Measurements from ENCODE around the gene JUNB.
A peak's percentile ranks its signal among the peaks of the same experiment; 100 is the strongest.

The JUNB gene

DNA sequence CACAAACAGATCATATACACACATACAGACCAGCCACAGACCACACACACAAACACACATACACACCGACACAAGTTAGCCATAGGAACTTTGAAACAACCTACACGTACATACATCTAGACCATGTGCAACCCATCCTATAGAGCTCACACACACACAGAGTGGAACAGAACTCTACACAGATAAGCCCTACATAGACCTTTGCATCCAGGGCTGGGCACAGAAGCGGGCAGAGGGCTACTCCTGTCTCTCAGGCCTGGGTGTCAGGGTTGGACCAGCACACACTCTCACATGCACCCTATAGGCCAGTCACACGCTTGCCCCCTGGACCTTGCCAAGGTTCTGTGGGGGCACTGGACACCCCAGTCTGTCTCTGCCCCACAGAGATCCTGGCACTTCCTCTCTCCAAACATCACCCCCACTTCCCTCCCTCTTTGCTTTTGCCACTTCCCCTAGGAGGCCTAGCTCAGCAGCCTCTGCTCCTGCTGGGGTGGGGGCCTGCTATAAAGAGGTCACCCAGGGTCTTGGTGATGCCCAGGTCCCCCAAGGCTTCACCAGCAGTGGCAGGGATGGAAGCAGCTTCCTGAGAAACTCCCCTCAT, 5.8 kb upstream of the JUNB start:
- H3K9ac ChIP-seq (ENCODE audit: low read depth, low read length): no peak overlapping the region
- H3K4me1 ChIP-seq (ENCODE audit: control insufficient read depth, insufficient read depth, low read length): peaks cover 14% of the 10 kb centered on the region
- H3K36me3 ChIP-seq (ENCODE audit: control insufficient read depth, insufficient read depth, low read length): no peaks in the 10 kb centered on the region
- H3K4me3 ChIP-seq (ENCODE audit: low read depth, low read length): no peak overlapping the region
- H3K9me3 ChIP-seq (ENCODE audit: control insufficient read depth, insufficient read depth, low read length): no peaks in the 10 kb centered on the region
- H3K27me3 ChIP-seq (ENCODE audit: control insufficient read depth, insufficient read depth, low read length): no peaks in the 10 kb centered on the region

DNA sequence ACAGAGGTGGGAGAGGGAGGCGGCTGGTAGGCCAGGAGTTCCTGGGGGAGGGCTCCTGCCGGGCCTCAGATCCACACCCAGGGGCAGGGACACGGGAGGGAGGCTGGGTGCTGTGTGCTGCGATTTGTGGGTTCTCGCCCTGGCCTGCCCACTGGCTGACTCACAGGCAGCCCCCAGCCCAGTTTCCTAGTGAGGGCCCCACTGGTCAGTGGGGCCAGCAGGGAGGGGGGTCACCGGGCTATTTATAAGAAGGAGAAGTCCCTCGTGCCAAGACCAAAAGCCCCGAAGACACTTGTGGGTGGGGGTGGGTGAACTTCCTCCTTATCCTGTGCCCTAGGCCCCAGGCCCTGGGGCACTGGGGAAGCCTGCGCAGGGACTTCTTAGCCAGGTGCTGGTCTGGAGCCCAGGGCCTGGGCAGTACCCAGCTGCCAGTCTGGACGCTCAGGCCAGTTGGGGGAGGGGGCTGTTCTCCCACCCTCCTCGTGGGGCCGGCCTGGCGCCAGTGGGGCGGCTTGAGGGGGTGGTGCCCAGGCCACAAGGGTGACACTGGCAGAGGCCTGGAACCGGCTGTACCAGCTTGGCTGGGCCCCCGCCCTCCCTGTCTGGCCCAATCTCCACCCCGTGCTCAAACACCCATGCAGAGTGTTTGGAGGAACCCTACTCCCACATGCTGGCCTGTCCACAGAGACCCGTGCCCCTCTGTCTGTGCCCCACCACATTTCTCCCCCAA, 5.0 kb upstream of the JUNB start:
- no peak overlapping the region for H3K4me3 ChIP-seq (ENCODE audit: low read depth, low read length)
- H3K27me3 ChIP-seq (ENCODE audit: control insufficient read depth, insufficient read depth, low read length): peaks cover 3% of the 10 kb centered on the region
- no peak overlapping the region for H3K9ac ChIP-seq (ENCODE audit: low read depth, low read length)
- no peaks in the 10 kb centered on the region for H3K9me3 ChIP-seq (ENCODE audit: control insufficient read depth, insufficient read depth, low read length)
- no peaks in the 10 kb centered on the region for H3K36me3 ChIP-seq (ENCODE audit: control insufficient read depth, insufficient read depth, low read length)
- peaks cover 17% of the 10 kb centered on the region for H3K4me1 ChIP-seq (ENCODE audit: control insufficient read depth, insufficient read depth, low read length)

DNA sequence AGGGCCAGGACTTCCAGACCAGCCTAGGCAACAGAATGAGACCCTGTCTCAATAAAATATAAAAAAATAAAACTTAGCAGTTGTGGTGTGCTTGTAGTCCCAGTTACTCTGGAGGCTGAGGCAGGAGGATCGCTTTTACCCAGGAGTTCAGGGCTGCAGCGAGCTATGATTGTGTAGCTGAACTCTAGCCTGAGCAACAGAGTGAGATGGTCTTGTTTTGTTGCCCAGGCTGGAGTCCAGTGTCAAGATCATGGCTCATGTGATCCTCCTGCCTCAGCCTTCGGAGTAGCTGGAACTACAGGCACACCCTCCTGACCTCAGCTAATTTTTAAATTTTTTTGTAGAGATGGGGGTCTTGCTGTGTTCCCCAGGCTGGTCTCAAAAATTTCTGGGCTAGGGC, 4.3 kb upstream of the JUNB start:
- H3K4me1 ChIP-seq (ENCODE audit: control insufficient read depth, insufficient read depth, low read length): peaks cover 17% of the 10 kb centered on the region
- H3K9me3 ChIP-seq (ENCODE audit: control insufficient read depth, insufficient read depth, low read length): no peaks in the 10 kb centered on the region
- no peak overlapping the region for H3K4me3 ChIP-seq (ENCODE audit: low read depth, low read length)
- no peak overlapping the region for H3K9ac ChIP-seq (ENCODE audit: low read depth, low read length)
- no peaks in the 10 kb centered on the region for H3K36me3 ChIP-seq (ENCODE audit: control insufficient read depth, insufficient read depth, low read length)
- H3K27me3 ChIP-seq (ENCODE audit: control insufficient read depth, insufficient read depth, low read length): peaks cover 3% of the 10 kb centered on the region

DNA sequence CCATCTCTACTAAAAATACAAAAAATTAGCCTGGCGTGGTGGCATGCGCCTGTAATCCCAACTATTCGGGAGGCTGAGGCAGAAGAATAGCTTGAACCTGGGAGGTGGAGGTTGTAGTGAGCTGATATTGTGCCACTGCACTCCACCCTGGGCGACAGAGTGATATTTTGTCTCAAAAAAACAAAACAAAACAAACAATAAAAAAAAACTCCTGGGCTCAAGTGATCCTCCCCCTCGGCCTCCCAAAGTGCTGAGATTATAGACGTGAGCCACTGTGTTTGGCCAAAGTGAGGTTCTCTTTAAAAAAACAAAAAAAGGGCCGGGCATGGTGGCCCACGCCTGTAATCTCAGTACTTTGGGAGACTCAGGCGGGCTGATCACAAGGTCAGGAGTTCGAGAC, 3.8 kb upstream of the JUNB start:
- H3K27me3 ChIP-seq (ENCODE audit: control insufficient read depth, insufficient read depth, low read length): peaks cover 3% of the 10 kb centered on the region
- no peaks in the 10 kb centered on the region for H3K9me3 ChIP-seq (ENCODE audit: control insufficient read depth, insufficient read depth, low read length)
- H3K4me3 ChIP-seq (ENCODE audit: low read depth, low read length): no peak overlapping the region
- H3K4me1 ChIP-seq (ENCODE audit: control insufficient read depth, insufficient read depth, low read length): peaks cover 17% of the 10 kb centered on the region
- no peaks in the 10 kb centered on the region for H3K36me3 ChIP-seq (ENCODE audit: control insufficient read depth, insufficient read depth, low read length)
- no peak overlapping the region for H3K9ac ChIP-seq (ENCODE audit: low read depth, low read length)

DNA sequence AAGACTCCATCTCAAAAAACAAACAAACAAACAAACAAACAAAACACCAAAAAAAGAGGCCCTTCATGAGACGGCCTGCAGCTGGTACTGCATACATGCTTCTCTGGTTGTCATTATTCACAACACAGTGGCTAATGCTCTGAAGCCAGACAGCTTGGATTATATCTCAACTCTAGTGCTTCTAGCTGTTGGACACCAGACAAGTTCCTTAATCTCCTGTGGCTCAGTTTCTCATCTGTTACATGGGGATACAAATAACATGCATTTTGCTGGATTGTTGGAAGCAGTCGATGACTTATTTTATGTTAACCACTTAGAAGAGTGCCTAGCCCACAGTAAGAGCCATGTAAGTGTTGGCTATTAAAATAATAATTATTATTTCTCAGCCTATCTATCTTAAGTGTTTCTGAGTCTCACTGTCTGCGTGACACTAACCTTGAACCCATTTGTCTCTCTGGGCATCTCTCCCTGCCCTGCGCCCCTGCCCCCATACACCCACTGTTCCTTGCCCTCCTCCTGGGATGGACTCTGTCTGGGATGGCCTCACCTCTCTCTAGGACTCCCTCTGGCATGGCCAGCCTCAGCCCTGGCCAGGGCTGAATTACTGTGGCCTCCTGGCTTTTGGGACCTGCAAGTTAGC, 3.1 kb upstream of the JUNB start:
- no peak overlapping the region for H3K4me3 ChIP-seq (ENCODE audit: low read depth, low read length)
- no peaks in the 10 kb centered on the region for H3K9me3 ChIP-seq (ENCODE audit: control insufficient read depth, insufficient read depth, low read length)
- H3K27me3 ChIP-seq (ENCODE audit: control insufficient read depth, insufficient read depth, low read length): peaks cover 3% of the 10 kb centered on the region
- H3K36me3 ChIP-seq (ENCODE audit: control insufficient read depth, insufficient read depth, low read length): no peaks in the 10 kb centered on the region
- no peak overlapping the region for H3K9ac ChIP-seq (ENCODE audit: low read depth, low read length)
- peaks cover 17% of the 10 kb centered on the region for H3K4me1 ChIP-seq (ENCODE audit: control insufficient read depth, insufficient read depth, low read length)

DNA sequence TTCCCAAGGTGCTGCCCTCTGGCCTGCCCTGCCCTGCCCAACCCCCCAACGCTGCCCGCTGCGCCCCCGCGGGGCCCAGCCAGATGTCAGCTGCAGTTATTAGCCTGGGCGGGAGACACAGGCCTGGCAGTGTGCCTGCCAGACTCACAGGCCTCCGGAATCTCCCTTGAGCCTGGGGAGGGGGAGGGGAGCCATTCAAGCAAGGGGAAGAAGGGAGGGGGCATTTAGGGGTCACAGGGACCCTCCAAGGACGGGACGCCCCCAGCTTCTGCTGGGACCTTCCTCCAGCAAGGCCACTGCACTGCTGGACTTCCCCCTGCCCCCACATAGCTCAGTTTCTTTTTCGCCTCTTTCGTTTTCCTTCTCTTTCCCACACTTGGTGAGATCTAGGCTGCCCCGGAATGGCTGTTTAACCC, 2.6 kb upstream of the JUNB start:
- Histone ChIP-seq H3K9ac (ENCODE audit: low read depth, low read length) (no peak overlapping the region), H3K36me3 (ENCODE audit: control insufficient read depth, insufficient read depth, low read length) (no peaks in the 10 kb centered on the region), H3K4me3 (ENCODE audit: low read depth, low read length) (peak overlapping the region; percentile 53), H3K27me3 (ENCODE audit: control insufficient read depth, insufficient read depth, low read length) (peaks cover 3% of the 10 kb centered on the region), H3K4me1 (ENCODE audit: control insufficient read depth, insufficient read depth, low read length) (peaks cover 14% of the 10 kb centered on the region), H3K9me3 (ENCODE audit: control insufficient read depth, insufficient read depth, low read length) (no peaks in the 10 kb centered on the region)

DNA sequence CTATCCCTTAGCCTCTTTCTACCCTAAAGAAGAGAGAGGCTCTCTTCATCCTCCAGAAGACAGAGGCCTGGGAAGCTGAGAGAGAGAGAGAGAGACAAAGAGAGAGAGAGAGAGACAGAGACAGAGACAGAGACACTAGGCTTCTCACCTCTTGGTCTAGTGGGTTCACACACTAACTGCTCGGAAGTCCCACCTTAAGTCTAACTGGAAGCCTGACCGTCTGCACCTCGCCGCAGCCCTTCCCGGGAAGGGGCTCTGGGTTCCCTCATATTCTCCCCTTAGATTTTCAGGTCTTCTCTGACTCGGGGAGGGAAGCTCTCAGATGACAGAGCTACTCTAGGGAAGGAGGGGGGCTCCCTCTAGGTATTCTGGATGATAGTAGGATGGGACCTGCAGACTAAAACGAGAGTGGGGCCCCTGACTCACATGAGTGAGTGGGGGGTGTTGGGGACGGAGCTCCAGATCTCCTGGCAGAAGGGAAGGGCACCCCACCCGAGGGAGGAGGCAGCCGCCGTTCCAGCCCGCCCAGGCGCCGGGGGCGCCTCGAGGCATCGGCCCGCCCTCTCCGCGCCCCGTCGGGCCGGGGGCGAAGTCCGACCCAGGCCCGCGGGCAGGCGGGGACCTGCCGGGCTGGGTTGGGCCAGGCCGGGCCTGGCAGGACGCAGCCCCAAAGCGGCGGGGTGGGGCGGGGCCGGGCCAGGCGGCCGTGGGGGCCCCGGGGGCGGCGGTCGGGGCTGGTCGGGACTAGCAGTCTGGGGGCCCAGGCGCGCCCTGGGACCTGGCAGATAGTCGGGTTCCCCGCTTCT, 2.0 kb upstream of the JUNB start:
- Histone ChIP-seq H3K4me1 (ENCODE audit: control insufficient read depth, insufficient read depth, low read length) (peaks cover 15% of the 10 kb centered on the region), H3K9ac (ENCODE audit: low read depth, low read length) (no peak overlapping the region)

DNA sequence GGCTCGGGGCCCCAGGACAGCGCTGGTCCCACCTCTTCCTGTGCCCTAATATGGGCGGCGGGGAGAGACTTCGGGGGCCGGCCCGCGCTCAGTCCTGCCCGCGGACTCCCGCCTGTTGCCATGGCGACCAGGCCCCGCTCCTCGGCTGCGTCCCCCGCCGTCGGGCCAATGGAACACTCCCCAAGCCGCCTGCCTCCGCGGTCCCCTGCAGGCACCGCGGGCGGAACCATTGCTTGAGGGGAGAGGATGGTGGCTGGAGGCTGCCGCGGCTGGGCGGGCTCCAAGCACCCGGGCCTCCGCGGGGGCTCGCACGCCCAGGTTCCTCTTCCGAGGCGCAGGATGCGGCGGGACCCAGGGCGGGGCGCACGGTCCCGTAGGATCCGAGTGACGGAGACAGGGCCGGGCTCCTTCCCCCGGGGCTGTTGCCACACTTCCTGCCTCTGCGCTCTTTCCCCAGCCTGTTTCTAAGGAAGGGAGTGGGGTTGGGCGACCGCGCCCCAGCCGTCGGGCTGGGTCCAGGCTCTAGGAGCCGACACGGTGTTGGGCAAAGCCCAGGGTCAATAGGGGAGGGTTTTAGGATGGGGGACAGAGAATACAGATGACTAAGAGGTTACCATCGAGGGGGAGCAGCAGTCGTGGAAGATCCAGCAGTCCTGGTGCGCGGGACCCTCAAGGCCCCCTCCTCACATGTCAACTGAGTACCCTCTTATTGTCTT, 1.2 kb upstream of the JUNB start:
- Histone ChIP-seq H3K4me1 (ENCODE audit: control insufficient read depth, insufficient read depth, low read length) (peaks cover 14% of the 10 kb centered on the region), H3K27me3 (ENCODE audit: control insufficient read depth, insufficient read depth, low read length) (peaks cover 3% of the 10 kb centered on the region)

More for the DNA sequence above, 2.0 kb upstream of the JUNB start:
- no peaks in the 10 kb centered on the region for H3K9me3 ChIP-seq (ENCODE audit: control insufficient read depth, insufficient read depth, low read length)
- H3K36me3 ChIP-seq (ENCODE audit: control insufficient read depth, insufficient read depth, low read length): no peaks in the 10 kb centered on the region
- H3K4me3 ChIP-seq (ENCODE audit: low read depth, low read length): peak overlapping the region; percentile 53
- peaks cover 3% of the 10 kb centered on the region for H3K27me3 ChIP-seq (ENCODE audit: control insufficient read depth, insufficient read depth, low read length)

DNA sequence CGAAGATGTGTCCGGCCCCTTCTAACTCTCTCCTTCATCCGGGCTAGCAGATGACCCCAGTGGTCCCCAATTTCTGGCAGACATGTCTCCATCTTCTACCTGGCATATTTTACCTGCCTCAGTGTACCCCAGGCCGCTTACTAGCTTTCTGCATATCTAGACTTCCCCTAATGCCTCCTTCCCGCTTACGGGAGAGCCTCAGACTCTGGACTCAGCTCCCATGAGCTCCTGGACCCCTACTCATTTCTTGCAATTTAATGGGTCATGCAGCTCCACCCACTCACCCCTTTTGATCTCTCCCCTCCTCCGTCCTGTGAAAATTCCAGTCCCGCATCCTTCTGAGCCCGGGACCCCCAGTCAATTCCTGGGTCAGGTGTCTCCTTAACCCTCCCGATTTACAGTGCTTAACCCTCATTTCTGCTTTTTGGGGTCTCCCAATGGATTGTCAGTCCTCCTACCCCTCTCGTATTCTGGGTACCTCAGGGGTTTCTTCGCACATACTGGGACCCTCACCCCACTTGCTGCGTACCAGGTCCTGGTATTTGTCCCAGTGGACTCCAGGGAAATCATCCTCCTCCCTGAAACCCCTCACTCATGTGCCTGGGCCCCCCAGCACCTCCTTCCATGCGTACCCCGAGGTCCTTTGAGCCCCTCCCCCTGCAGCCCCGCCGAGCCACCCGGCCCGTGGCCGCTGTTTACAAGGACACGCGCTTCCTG, 500 bp upstream of the JUNB start:
- H3K9me3 ChIP-seq (ENCODE audit: control insufficient read depth, insufficient read depth, low read length): no peaks in the 10 kb centered on the region
- peaks cover 16% of the 10 kb centered on the region for H3K4me1 ChIP-seq (ENCODE audit: control insufficient read depth, insufficient read depth, low read length)
- H3K27me3 ChIP-seq (ENCODE audit: control insufficient read depth, insufficient read depth, low read length): peaks cover 3% of the 10 kb centered on the region
- H3K4me3 ChIP-seq (ENCODE audit: low read depth, low read length): peak overlapping the region; percentile 87
- H3K9ac ChIP-seq (ENCODE audit: low read depth, low read length): no peak overlapping the region
- H3K36me3 ChIP-seq (ENCODE audit: control insufficient read depth, insufficient read depth, low read length): no peaks in the 10 kb centered on the region

More for the DNA sequence above, 1.2 kb upstream of the JUNB start:
- H3K4me3 ChIP-seq (ENCODE audit: low read depth, low read length): peak overlapping the region; percentile 87
- no peaks in the 10 kb centered on the region for H3K9me3 ChIP-seq (ENCODE audit: control insufficient read depth, insufficient read depth, low read length)
- H3K36me3 ChIP-seq (ENCODE audit: control insufficient read depth, insufficient read depth, low read length): no peaks in the 10 kb centered on the region
- no peak overlapping the region for H3K9ac ChIP-seq (ENCODE audit: low read depth, low read length)

DNA sequence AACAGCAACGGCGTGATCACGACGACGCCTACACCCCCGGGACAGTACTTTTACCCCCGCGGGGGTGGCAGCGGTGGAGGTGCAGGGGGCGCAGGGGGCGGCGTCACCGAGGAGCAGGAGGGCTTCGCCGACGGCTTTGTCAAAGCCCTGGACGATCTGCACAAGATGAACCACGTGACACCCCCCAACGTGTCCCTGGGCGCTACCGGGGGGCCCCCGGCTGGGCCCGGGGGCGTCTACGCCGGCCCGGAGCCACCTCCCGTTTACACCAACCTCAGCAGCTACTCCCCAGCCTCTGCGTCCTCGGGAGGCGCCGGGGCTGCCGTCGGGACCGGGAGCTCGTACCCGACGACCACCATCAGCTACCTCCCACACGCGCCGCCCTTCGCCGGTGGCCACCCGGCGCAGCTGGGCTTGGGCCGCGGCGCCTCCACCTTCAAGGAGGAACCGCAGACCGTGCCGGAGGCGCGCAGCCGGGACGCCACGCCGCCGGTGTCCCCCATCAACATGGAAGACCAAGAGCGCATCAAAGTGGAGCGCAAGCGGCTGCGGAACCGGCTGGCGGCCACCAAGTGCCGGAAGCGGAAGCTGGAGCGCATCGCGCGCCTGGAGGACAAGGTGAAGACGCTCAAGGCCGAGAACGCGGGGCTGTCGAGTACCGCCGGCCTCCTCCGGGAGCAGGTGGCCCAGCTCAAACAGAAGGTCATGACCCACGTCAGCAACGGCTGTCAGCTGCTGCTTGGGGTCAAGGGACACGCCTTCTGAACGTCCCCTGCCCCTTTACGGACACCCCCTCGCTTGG, 966 bp downstream of the JUNB start:
- Histone ChIP-seq H3K4me1 (ENCODE audit: control insufficient read depth, insufficient read depth, low read length) (peaks cover 22% of the 10 kb centered on the region), H3K9me3 (ENCODE audit: control insufficient read depth, insufficient read depth, low read length) (no peaks in the 10 kb centered on the region), H3K9ac (ENCODE audit: low read depth, low read length) (peak overlapping the region; percentile 70), H3K36me3 (ENCODE audit: control insufficient read depth, insufficient read depth, low read length) (no peaks in the 10 kb centered on the region), H3K4me3 (ENCODE audit: low read depth, low read length) (peak overlapping the region; percentile 87), H3K27me3 (ENCODE audit: control insufficient read depth, insufficient read depth, low read length) (peaks cover 3% of the 10 kb centered on the region)
